ENCODE data around the gene SLC13A3.

DNA sequence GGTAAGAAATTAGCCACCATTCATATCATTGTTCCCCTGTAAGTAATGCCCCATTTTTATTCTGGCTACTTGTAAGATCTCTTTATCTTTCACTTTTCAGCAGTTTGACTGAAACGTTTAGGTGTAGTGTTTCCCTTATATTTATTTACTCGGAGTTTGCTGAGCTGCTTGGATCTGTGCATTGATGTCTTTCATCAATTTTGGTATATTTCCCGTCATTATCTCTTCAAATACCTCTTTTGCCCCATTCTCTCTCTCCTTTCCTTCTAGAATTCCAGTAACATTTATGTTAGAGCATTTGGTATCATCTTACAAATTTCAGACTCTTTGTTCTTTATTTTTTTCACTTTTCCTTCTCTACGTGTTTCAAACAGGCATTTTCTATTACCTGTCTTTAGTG, 9.2 kb upstream of the SLC13A3 start:
- no peak for TF ChIP-seq POLR2AphosphoS5 (IDR thresholded peaks at IDR 0.05; ENCODE audit: borderline replicate concordance, low read depth, low read length)
- no peak for TF ChIP-seq EZH2 (IDR thresholded peaks at IDR 0.05)
- no peak for TF ChIP-seq FOXP2 (optimal IDR thresholded peaks at IDR 0.05; ENCODE audit: control extremely low read depth, extremely low read length, insufficient read depth)

All from SK-N-MC (cell line).